Liver (tissue), 9 donors: ENCODE results near the gene SETBP1. TPM values are rescaled to one million over a fixed set of nuclear protein-coding genes. Genes with fewer than 3 reads are reported as not detected.

Source experiments
- DNase-seq: peaks from one replicate; pipeline ENCODE4 v3.0.0-alpha.2; 2017; ENCODE audit warnings: low spot score
- H3K27ac ChIP-seq, 2 donors: one replicate each; pipeline ENCODE4 v1.7.0; 2013; ENCODE audit warnings: inconsistent platforms in 2 of 2, low read length in 2 of 2, control low read depth in 1 of 2, low read depth in 1 of 2, mild to moderate bottlenecking in 1 of 2
- H3K27me3 ChIP-seq, 4 donors: one replicate each; pipeline versions ENCODE4 v1.6.1 to v1.7.0; 2013; ENCODE audit warnings: low read length in 3 of 4, inconsistent platforms in 1 of 4, mild to moderate bottlenecking in 1 of 4, moderate library complexity in 1 of 4; ENCODE audit not compliant: control insufficient read depth in 4 of 4, insufficient read depth in 4 of 4
- H3K36me3 ChIP-seq, 4 donors: one replicate each; pipeline versions ENCODE4 v1.6.1 to v1.7.0; 2013; ENCODE audit warnings: low read length in 3 of 4, mild to moderate bottlenecking in 3 of 4, low read depth in 1 of 4, moderate library complexity in 1 of 4; ENCODE audit not compliant: control insufficient read depth in 4 of 4, insufficient read depth in 3 of 4
- H3K4me1 ChIP-seq, 4 donors: one replicate each; pipeline versions ENCODE4 v1.6.1 to v1.7.0; 2013; ENCODE audit warnings: low read length in 3 of 4, mild to moderate bottlenecking in 3 of 4, moderate library complexity in 1 of 4; ENCODE audit not compliant: control insufficient read depth in 4 of 4, insufficient read depth in 4 of 4
- H3K4me3 ChIP-seq, 3 donors: one replicate each; pipeline versions ENCODE4 v1.6.1 to v1.7.0; 2013; ENCODE audit warnings: low read length in 3 of 3, control low read depth in 1 of 3, low read depth in 1 of 3, mild to moderate bottlenecking in 1 of 3
- H3K9ac ChIP-seq, 2 donors: one replicate each; pipeline ENCODE4 v1.7.0; 2013; ENCODE audit warnings: low read length in 2 of 2, mild to moderate bottlenecking in 2 of 2, moderate library complexity in 2 of 2, control low read depth in 1 of 2, low read depth in 1 of 2
- H3K9me3 ChIP-seq, 4 donors: one replicate each; pipeline versions ENCODE4 v1.6.1 to v1.7.0; 2013; ENCODE audit warnings: low read length in 3 of 4; ENCODE audit not compliant: control insufficient read depth in 4 of 4
- EGR1 ChIP-seq, 2 donors: IDR thresholded peaks; 2 replicates each; pipeline ENCODE4 v1.6.1; 2016 to 2018; ENCODE audit warnings: antibody characterized with exemption in 2 of 2, low read depth in 2 of 2
- FOXA1 ChIP-seq: IDR thresholded peaks from 2 replicates; pipeline ENCODE4 v1.6.1; 2016; ENCODE audit warnings: antibody characterized with exemption
- FOXA2 ChIP-seq: IDR thresholded peaks from 2 replicates; pipeline ENCODE4 v1.6.1; 2016; ENCODE audit warnings: antibody characterized with exemption
- GABPA ChIP-seq, 2 donors: IDR thresholded peaks in 1 of 2; conservative IDR thresholded peaks in 1 of 2; 2 replicates each; pipeline ENCODE4 v1.6.1; 2016; ENCODE audit warnings: antibody characterized with exemption in 2 of 2, mild to moderate bottlenecking in 1 of 2, moderate library complexity in 1 of 2
- HNF4A ChIP-seq, 2 donors: conservative IDR thresholded peaks; 2 replicates each; pipeline ENCODE4 v1.6.1; 2016; ENCODE audit warnings: antibody characterized with exemption in 2 of 2, mild to moderate bottlenecking in 2 of 2
- HNF4G ChIP-seq: IDR thresholded peaks from 2 replicates; pipeline ENCODE4 v1.6.1; 2016; ENCODE audit warnings: antibody characterized with exemption
- JUND ChIP-seq, 2 donors: IDR thresholded peaks; 2 replicates each; pipeline ENCODE4 v1.6.1; 2016; ENCODE audit warnings: antibody characterized with exemption in 2 of 2
- NR2F2 ChIP-seq: IDR thresholded peaks from 2 replicates; pipeline ENCODE4 v1.6.1; 2016; ENCODE audit warnings: antibody characterized with exemption
- RAD21 ChIP-seq, 2 donors: IDR thresholded peaks; 2 replicates each; pipeline ENCODE4 v1.6.1; 2016; ENCODE audit warnings: antibody characterized with exemption in 2 of 2, mild to moderate bottlenecking in 2 of 2
- RXRA ChIP-seq, 2 donors: IDR thresholded peaks; 2 replicates each; pipeline ENCODE4 v1.6.1; 2017 to 2018; ENCODE audit warnings: antibody characterized with exemption in 2 of 2, mild to moderate bottlenecking in 1 of 2
- SP1 ChIP-seq: IDR thresholded peaks from 2 replicates; pipeline ENCODE4 v1.6.1; 2018; ENCODE audit warnings: antibody characterized with exemption, mild to moderate bottlenecking
- TAF1 ChIP-seq: conservative IDR thresholded peaks from 2 replicates; pipeline ENCODE4 v1.6.1; 2016; ENCODE audit warnings: antibody characterized with exemption, mild to moderate bottlenecking
- YY1 ChIP-seq: IDR thresholded peaks from 2 replicates; pipeline ENCODE4 v1.6.1; 2016; ENCODE audit warnings: antibody characterized with exemption, mild to moderate bottlenecking
- WGBS: extraction: QIAGEN DNeasy Blood & Tissue Kit; methylation state at CpG from one replicate; pipeline ENCODE4 v1.1.7; 2013; 5-methylcytosine and 5-hydroxymethylcytosine counted together
- polyA plus RNA-seq, 2 donors: library from polyadenylated mRNA; stranded (reverse) in 1 of 2; unstranded in 1 of 2; fragments of 200-250 nt in 1 of 2; fragments of >200 nt in 1 of 2; fragmentation: Nextera tagmentation in 1 of 2; extraction: Ambion mirVana in 1 of 2; gene quantifications; one replicate each; pipeline versions ENCODE4 v1.2.1 to v1.2.3, GENCODE V29; 2013 to 2015
- total RNA-seq, 2 donors: library from RNA; depleted of rRNA; stranded (reverse); fragments of >200 nt; gene quantifications; one replicate each; pipeline ENCODE4 v1.2.3, GENCODE V29; 2014
- TF ChIP-seq, protein P1 (sequence below): IDR thresholded peaks from 2 replicates; pipeline ENCODE4 v1.6.1; 2016; ENCODE audit warnings: antibody characterized with exemption
- TF ChIP-seq, protein P2 (sequence below): IDR thresholded peaks from 2 replicates; pipeline ENCODE4 v1.6.1; 2016; ENCODE audit warnings: antibody characterized with exemption, mild to moderate bottlenecking
- TF ChIP-seq, protein P3 (sequence below): IDR thresholded peaks from 2 replicates; pipeline ENCODE4 v1.6.1; 2016; ENCODE audit warnings: antibody characterized with exemption
- TF ChIP-seq, protein P4 (sequence below): IDR thresholded peaks from 2 replicates; pipeline ENCODE4 v1.6.1; 2016; ENCODE audit warnings: antibody characterized with exemption
- donor health status: healthy.
- donor health status: healthy.
- donor health status: healthy.
- donor health status: healthy.
- donor health status: healthy.

SETBP1 gene
- total and polyA plus RNA-seq, 4 donors, result 2.5 to 15.8 (median 4.7) TPM

DNA sequence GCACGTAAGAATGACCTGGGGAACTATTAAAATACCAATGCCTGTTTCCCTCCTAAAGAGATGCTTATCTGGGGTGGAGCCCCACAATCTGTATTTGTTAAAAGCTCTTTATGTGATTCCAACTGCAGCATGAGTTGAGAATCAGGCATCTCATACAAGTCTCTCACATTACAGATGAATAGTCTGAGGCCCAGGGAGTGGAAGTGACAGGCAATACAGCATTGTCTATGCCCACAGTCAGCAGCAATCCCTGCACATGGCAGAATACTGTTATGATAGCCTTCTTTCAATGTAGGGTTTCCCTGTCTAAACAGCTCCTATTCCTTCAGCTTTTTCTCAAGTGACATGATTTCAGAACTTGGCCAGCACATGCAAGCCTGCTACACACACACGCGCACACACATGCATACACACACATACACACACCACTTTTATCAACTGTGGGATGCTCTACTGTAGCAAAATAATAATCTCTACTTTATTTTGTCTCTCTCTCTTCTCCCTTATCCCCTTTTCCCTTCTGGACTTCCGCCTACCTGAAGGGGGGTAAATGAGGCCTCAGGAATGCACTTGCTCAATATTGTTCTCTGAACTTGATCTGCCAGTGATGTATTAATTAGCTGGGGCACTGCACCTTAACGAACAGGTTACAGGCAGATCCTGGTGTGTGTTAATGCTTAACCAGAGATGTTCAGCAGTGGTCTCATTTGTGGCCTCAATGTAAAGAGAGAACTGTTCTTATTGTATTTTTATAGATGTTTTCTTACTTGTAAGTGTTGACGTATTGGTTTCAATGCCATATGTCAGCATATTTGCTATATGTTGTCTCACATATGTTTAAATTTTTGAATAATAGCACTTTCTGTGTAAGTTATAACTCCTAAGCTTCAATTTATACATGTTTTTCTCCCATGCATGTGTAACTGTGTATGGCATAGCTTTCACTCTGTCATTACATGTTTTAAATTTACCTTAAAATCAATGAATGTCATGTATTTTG is 116.0 kb downstream of the SETBP1 start:
- Histone ChIP-seq H3K9me3 (no peaks in the 10 kb centered on the region), H3K36me3 (no peaks in the 10 kb centered on the region), H3K9ac (no peak overlapping the region), H3K27ac (no peak overlapping the region), H3K27me3 (no peaks in the 10 kb centered on the region), H3K4me3 (no peak overlapping the region), H3K4me1 (peaks cover 0 to 10% (median 7%) of the 10 kb centered on the region in 4 donors)
- no peak for DNase-seq
- TF ChIP-seq HNF4G, result no peak
- TF ChIP-seq RXRA (IDR thresholded peaks at IDR 0.05), result peak; percentile 31 to 59
- no peak for TF ChIP-seq YY1
- TF ChIP-seq JUND (IDR thresholded peaks at IDR 0.05), result no peak
- peak in 1 of 2 donors; percentile 18 for TF ChIP-seq RAD21 (IDR thresholded peaks at IDR 0.05)
- peak; percentile 30 for TF ChIP-seq SP1
- no peak for TF ChIP-seq GABPA (IDR thresholded peaks at IDR 0.05 in 1 of 2, conservative IDR thresholded peaks at IDR 0.05 in 1 of 2)
- TF ChIP-seq HNF4A (conservative IDR thresholded peaks at IDR 0.05), result peak; percentile 53 to 63
- 74% methylated on average over 6 of the region's 6 CpGs for WGBS

DNA sequence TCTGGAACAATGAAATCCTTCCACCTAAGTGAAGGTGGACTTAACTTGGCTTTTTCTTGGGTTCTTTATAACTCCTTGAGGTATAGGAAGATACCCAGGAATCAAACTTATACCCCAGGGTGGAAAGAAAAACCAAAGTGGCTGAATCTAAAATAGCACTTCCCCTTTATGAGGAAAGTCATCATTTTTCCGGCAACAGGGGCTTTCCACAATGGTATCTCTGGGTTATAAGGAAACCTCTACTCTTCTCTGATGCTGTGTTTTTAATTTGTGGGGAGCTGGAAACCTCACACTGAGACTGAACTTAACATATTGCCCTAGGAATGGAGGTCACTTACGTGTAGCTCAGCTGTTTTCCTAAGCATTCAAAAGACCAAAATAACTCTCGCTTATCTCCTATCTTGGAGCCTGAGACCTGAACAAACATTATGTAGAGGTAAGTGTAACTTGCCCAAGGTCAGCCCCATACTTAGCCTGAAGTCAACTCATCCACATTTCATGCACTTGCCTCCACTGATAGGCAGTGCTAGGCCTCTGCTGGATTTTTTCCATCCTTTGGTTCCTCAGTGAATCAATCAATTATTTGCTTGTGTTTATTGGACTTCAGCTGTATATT is 117.9 kb downstream of the SETBP1 start:
- no peak overlapping the region for H3K9ac ChIP-seq
- peak in 1 of 2 donors; percentile 15 for TF ChIP-seq RAD21 (IDR thresholded peaks at IDR 0.05)
- peak in 1 of 2 donors; percentile 15 for TF ChIP-seq RXRA (IDR thresholded peaks at IDR 0.05)
- no peak for TF ChIP-seq FOXA1
- no peak for DNase-seq
- 56% methylated on average over 3 of the region's 3 CpGs for WGBS
- H3K9me3 ChIP-seq, result no peaks in the 10 kb centered on the region
- peaks cover 4 to 16% (median 12%) of the 10 kb centered on the region in 4 donors for H3K4me1 ChIP-seq
- no peak overlapping the region for H3K27ac ChIP-seq
- H3K36me3 ChIP-seq, result no peaks in the 10 kb centered on the region
- no peak overlapping the region for H3K4me3 ChIP-seq
- no peaks in the 10 kb centered on the region for H3K27me3 ChIP-seq

DNA sequence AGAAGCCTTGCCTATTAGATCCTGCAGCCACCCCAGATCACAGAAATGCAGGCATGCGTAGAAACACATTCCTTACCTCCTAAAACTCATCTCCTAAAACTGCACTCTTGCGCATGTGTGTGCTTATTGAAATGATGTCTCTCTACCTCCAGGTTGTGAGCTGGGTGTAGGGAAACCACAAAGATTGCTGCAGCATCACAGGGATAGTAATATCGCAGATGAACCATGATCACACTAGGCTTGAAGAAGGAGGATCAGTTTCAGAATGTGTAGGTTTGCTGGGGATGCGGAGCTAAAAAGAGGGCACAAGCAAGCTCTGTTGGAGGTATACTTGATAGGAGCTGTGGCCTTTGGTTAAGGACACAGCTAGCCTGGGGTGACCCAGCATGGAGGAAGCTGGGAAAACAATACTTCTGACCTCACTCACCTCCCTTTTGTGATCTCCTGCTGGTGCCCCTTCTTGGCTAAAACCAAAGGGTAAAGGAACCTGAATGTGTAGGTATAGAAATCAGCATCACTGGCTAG is 118.8 kb downstream of the SETBP1 start:
- Histone ChIP-seq H3K27me3 (no peaks in the 10 kb centered on the region), H3K4me1 (peaks cover 4 to 16% (median 12%) of the 10 kb centered on the region in 4 donors), H3K4me3 (no peak overlapping the region), H3K9me3 (no peaks in the 10 kb centered on the region), H3K36me3 (no peaks in the 10 kb centered on the region), H3K9ac (no peak overlapping the region), H3K27ac (no peak overlapping the region)
- 94% methylated on average over 4 of the region's 4 CpGs for WGBS
- no peak for DNase-seq
- TF ChIP-seq TAF1 (no peak), HNF4A (conservative IDR thresholded peaks at IDR 0.05) (no peak), EGR1 (IDR thresholded peaks at IDR 0.05; ENCODE audit: low read depth in 2 of 2) (no peak), SP1 (no peak), RAD21 (IDR thresholded peaks at IDR 0.05) (no peak), FOXA2 (no peak), RXRA (IDR thresholded peaks at IDR 0.05) (no peak), YY1 (no peak), FOXA1 (no peak), GABPA (IDR thresholded peaks at IDR 0.05 in 1 of 2, conservative IDR thresholded peaks at IDR 0.05 in 1 of 2) (no peak), NR2F2 (no peak), HNF4G (no peak)
- TF ChIP-seq, protein P1, sequence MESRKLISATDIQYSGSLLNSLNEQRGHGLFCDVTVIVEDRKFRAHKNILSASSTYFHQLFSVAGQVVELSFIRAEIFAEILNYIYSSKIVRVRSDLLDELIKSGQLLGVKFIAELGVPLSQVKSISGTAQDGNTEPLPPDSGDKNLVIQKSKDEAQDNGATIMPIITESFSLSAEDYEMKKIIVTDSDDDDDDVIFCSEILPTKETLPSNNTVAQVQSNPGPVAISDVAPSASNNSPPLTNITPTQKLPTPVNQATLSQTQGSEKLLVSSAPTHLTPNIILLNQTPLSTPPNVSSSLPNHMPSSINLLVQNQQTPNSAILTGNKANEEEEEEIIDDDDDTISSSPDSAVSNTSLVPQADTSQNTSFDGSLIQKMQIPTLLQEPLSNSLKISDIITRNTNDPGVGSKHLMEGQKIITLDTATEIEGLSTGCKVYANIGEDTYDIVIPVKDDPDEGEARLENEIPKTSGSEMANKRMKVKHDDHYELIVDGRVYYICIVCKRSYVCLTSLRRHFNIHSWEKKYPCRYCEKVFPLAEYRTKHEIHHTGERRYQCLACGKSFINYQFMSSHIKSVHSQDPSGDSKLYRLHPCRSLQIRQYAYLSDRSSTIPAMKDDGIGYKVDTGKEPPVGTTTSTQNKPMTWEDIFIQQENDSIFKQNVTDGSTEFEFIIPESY, result no peak
- TF ChIP-seq, protein P2, sequence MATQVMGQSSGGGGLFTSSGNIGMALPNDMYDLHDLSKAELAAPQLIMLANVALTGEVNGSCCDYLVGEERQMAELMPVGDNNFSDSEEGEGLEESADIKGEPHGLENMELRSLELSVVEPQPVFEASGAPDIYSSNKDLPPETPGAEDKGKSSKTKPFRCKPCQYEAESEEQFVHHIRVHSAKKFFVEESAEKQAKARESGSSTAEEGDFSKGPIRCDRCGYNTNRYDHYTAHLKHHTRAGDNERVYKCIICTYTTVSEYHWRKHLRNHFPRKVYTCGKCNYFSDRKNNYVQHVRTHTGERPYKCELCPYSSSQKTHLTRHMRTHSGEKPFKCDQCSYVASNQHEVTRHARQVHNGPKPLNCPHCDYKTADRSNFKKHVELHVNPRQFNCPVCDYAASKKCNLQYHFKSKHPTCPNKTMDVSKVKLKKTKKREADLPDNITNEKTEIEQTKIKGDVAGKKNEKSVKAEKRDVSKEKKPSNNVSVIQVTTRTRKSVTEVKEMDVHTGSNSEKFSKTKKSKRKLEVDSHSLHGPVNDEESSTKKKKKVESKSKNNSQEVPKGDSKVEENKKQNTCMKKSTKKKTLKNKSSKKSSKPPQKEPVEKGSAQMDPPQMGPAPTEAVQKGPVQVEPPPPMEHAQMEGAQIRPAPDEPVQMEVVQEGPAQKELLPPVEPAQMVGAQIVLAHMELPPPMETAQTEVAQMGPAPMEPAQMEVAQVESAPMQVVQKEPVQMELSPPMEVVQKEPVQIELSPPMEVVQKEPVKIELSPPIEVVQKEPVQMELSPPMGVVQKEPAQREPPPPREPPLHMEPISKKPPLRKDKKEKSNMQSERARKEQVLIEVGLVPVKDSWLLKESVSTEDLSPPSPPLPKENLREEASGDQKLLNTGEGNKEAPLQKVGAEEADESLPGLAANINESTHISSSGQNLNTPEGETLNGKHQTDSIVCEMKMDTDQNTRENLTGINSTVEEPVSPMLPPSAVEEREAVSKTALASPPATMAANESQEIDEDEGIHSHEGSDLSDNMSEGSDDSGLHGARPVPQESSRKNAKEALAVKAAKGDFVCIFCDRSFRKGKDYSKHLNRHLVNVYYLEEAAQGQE, result no peak
- TF ChIP-seq, protein P3, sequence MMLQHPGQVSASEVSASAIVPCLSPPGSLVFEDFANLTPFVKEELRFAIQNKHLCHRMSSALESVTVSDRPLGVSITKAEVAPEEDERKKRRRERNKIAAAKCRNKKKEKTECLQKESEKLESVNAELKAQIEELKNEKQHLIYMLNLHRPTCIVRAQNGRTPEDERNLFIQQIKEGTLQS, result no peak
- TF ChIP-seq, protein P4, sequence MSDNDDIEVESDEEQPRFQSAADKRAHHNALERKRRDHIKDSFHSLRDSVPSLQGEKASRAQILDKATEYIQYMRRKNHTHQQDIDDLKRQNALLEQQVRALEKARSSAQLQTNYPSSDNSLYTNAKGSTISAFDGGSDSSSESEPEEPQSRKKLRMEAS, result no peak
